NCI-H2227 (cell line): ENCODE results near the gene CTTNBP2.

Experiments
- DNase-seq: peaks from one replicate; lab custom pipeline; 2025; ENCODE audit not compliant: unreplicated experiment; lab: John Stamatoyannopoulos, UW

CTTNBP2 gene

GRCh38 chr7:117790251-117790650 lies 83.0 kb downstream of the CTTNBP2 start:
- no peak for DNase-seq

GRCh38 chr7:117785431-117785830 lies 87.8 kb downstream of the CTTNBP2 start:
- no peak for DNase-seq

- no peak for DNase-seq
These were observed 88.9 kb downstream of the CTTNBP2 start for GRCh38 chr7:117784315-117784714.

- DNase-seq = no peak
These were observed 90.5 kb downstream of the CTTNBP2 start for GRCh38 chr7:117782761-117783160.

- no peak for DNase-seq
These were observed 91.5 kb downstream of the CTTNBP2 start for GRCh38 chr7:117781707-117782106.

GRCh38 chr7:117780832-117781231 lies 92.4 kb downstream of the CTTNBP2 start:
- DNase-seq = no peak

GRCh38 chr7:117777335-117778142 lies 95.7 kb downstream of the CTTNBP2 start:
- no peak for DNase-seq

GRCh38 chr7:117776224-117776623 lies 97.0 kb downstream of the CTTNBP2 start:
- no peak for DNase-seq

GRCh38 chr7:117775801-117776200 lies 97.4 kb downstream of the CTTNBP2 start:
- no peak for DNase-seq

- no peak for DNase-seq
These were observed 98.3 kb downstream of the CTTNBP2 start for GRCh38 chr7:117774943-117775342.

- no peak for DNase-seq
These were observed 100.8 kb downstream of the CTTNBP2 start for GRCh38 chr7:117772421-117772820.

- DNase-seq = no peak
These were observed 101.5 kb downstream of the CTTNBP2 start for GRCh38 chr7:117771756-117772155.

- DNase-seq = no peak
These were observed 104.2 kb downstream of the CTTNBP2 start for GRCh38 chr7:117769085-117769484.

GRCh38 chr7:117767951-117768350 lies 105.3 kb downstream of the CTTNBP2 start:
- no peak for DNase-seq

GRCh38 chr7:117766913-117767312 lies 106.3 kb downstream of the CTTNBP2 start:
- no peak for DNase-seq

- no peak for DNase-seq
These were observed 109.2 kb downstream of the CTTNBP2 start for GRCh38 chr7:117764031-117764430.

GRCh38 chr7:117762055-117762454 lies 111.2 kb downstream of the CTTNBP2 start:
- no peak for DNase-seq

- DNase-seq = no peak
These were observed 113.1 kb downstream of the CTTNBP2 start for GRCh38 chr7:117759950-117760640.

GRCh38 chr7:117757440-117757839 lies 115.8 kb downstream of the CTTNBP2 start:
- no peak for DNase-seq

- DNase-seq = no peak
These were observed 116.6 kb downstream of the CTTNBP2 start for GRCh38 chr7:117756586-117757085.

- no peak for DNase-seq
These were observed 118.1 kb downstream of the CTTNBP2 start for GRCh38 chr7:117755136-117755535.

GRCh38 chr7:117751775-117752174 lies 121.5 kb downstream of the CTTNBP2 start:
- no peak for DNase-seq
